HG03442 (cell line): ENCODE data around the gene TAOK1.

Experiments used
- ATAC-seq: cut with Tn5 transposase; IDR thresholded peaks from one replicate; pipeline ENCODE4 v1.9.1; 2021; ENCODE audit warnings: mild to moderate bottlenecking, moderate library complexity; ENCODE audit not compliant: unreplicated experiment

Gene TAOK1

DNA sequence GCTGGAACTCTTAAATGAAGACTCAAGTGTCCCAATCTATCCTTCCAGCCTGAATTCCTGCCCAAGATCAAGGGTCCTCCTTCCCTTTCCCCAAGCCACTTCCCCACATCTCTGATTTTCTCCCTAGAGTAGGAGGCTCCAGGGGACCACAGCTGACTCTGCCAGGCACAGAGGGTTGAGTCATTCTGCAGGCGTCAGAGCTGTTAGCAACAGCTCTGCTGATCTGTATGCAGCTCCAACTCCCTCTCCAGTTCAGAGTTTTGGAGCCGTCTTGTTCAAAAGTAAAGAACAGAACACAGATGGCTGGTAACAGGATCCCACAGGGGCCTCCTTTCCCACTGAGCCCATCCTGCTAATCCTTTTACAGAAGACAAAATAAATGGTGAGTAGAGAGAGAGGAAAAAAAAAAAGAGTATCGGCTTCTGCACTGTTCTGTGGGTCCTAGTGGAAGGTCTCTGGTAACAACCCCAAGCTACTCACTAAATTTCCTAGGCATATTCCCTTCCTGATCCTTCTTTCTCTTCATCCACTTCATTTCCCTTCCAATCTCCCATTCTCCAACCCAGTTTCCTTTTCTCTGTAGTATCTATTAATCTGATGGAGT lies 13.4 kb upstream of the TAOK1 start:
- ATAC-seq, result no peak

DNA sequence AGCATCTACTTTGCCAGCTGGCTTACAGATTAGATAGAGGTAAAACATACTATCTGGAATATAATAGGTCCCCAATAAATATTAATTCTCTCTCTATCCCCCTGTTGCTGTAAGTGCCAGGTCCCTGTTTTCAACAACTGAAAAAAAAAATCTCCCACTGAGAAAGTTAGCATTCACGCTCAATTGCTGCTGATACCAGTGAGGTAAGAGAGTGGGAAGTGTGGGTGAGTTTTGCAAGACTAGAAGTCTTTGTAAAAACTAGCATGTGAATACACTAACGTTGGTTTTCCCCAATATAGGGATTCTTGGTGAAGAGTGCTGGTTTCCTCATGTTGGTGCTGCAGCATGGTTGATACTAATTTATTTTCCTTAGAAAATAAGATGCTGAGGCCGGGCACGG lies 11.7 kb upstream of the TAOK1 start:
- no peak for ATAC-seq

DNA sequence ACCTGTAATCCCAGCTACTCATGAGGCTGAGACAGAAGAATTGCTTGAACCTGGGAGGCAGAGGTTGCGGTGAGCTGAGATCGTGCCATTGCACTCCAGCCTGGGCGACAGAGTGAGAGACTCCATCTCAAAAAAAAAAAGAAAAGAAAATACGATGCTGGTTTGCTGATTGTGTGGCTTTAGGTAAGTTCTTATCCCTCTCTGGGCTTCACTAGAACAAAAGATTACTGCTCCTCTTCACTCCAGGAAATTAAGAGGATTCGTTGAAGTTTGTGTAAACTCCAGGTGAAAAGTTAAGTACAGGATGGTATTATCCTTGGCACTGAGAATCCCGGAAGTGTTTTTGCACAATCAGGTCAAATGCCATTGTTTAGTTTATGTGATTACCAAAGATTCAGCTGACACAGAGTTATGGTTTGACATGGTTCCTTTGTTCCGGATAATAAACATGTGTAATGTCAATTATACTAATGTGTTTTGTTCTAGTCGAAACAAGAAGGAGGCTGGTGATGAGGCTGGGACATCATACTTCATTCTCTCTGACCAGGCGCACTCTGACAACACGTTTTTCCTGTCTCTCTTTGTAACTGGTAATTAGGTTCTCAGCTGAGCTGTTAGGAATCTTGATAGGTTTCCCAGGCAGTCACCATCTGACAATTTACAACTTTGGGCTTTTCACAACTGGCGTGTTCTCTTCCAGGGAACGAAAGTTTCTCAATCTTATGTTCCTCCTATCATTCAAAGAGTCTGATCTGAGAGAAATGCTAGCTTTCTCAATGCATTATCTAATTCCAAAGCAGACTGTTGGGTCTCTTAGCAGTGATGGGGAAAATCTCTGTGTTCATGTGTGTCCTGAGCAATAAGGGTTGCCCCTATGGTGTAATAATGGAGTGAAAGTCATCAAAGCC lies 10.8 kb upstream of the TAOK1 start:
- no peak for ATAC-seq

DNA sequence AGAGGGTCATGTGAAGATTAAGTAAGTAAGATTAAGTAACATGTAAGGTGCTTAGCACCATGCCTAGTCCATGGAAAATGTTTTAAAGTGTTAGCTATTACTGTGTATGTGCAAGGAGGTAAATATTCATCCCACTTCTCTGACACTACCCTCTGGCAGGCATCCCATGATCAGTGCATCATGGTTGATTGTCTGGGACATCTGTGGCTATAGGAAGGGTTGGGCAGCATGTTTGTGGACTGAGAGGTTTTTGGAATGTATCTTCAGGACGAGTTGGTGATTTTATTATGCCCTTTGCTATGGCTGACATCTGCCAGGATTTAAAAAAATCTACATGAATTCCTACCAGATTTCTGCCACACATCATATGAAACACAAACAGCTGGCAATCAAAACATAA lies 6.5 kb upstream of the TAOK1 start:
- ATAC-seq, result no peak

DNA sequence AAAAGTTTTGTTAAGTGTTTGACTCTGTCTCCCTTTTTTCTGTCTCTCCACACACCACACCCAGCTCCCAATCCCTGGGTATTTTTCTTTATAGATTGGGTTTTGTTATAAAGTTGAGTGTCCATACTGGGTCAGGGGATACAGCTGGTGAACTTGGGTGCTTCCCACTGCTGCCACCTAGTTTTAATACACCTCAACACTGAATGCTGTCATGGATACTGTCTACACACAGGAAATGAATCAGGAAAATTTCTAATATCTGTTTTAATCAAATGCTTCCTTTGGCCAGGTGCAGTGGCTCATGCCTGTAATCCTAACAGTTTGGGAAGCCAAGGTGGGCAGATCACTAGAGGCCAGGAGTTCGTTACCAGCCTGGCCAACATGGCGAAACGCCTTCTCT lies 5.3 kb upstream of the TAOK1 start:
- ATAC-seq, result no peak

DNA sequence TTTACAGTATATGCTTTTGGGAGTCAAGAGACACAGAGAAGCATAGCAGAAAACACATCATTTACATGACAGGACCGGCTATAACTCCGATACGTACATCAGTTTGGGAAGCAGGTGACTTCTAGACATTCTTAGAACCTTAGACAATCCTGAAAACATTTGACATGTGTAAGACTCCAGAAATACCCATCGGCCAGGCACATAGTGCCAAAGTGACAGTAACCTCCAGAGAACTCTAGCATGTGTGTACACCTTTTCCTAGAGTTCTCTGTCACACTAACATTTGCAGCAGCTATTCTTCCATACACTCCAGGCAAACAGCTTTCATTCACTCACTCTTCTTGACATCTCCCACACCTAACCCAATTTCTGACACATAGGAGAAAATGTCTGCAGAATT lies 3.4 kb upstream of the TAOK1 start:
- ATAC-seq, result no peak

DNA sequence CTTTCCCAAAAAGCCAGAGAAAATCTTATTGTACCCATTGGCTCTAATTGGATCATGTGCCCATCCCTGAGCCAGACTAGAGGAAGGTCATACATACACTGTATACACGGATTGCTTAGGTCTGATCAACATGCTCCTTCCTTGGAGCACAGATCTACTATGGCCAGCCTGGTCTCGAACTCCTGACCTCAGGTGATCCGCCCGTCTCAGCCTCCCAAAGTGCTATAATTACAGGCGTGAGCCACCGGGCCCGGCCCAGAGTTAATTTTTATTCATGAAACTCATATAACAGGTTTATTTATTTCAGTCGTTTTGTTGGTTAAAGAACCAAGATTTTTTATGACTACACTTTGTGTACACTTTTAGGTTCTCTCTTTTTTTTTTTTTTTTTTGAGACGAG lies 1.2 kb upstream of the TAOK1 start:
- no peak for ATAC-seq

DNA sequence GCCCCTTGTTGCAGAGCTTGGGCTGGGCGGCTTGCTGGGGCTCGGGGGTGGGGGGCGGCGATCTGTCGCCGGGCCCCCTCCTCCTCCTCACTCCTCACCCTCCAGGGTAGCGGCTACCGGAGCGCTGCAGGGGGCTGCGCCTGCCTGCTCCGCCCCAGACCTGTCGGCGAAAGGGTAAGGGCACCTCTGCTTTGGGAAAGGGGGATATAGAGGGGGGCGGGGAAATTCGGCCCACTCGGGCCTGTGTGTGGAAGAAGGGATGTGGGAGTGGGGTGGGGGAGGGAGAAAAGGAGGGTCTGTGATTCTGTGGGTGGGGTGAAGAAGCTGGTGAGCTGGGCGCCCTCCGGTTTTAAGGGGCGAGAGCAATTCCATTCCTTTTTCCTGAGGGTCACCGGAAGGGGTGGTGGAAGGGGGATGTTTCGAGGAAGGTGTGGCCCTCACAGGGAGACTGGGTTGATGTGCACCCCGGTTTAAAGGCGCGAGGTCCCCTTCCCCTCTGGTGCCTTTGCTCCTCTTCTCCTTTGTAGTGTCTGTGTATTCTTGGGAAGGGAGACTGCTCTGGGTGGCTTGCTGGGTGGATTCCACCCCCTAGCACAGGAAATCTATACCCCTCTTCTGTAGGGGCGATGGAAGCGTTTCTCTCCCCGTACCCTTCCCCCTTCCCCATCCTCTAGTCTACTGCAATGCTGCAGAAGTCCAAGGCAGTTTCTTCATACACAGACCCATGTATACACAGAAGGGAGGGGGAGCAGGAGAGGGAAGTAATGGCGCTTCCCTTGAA lies 878 bp downstream of the TAOK1 start:
- ATAC-seq, result no peak

DNA sequence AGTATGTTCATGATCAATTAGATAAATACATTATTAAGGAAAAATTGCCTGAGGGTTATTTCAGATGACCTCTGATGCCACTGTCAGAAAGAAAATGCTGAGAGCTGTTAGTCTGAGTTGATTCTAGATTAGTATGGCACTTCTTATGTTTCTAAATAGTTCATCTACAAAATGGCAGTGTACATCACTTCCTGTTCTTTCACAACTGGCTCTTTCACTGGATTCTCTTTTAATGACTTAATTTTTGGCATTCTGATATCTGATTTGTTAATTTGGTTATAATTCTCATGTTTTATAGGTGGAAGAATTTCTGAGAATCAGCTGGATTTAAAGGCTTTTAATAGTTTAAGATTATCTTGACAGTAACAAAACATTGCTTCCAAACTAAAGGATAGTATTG lies 3.3 kb downstream of the TAOK1 start:
- no peak for ATAC-seq

DNA sequence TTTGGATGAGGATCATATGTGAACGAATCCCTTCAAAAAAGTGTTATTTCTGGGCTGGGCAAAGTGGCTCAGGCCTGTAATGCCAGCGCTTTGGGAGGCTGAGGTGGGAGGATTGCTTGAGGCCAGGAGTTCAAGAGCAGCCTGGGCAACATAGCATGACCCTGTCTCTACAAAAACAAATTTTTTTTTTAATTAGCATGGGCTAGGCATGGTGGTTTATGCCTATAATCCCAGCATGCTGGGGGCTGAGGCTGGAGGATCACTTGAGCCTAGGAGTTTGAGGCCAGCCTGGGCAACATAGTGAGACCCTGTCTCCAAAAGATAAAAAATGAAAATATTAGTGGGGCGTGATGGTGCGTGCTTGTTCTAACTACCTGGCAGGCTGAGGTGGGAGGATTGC lies 4.6 kb downstream of the TAOK1 start:
- no peak for ATAC-seq

DNA sequence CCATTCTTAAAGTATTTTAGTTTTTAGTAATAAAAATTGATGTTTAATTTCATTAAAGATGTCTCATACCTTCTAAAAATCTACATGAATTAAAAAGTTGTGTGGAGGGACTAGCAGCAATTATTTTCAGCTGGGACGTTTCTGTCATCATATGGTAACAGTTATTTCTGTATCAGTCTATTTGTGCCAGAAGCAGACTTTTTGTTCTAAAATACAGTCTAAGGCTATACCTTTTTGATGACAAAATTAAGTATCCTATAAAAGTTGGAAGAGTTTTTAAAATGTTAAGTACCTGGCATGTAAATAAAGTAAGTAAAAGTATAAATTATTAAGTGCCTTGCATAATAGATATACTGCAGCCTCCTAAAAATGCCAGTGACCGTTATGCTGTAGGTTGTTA lies 5.9 kb downstream of the TAOK1 start:
- ATAC-seq, result no peak

DNA sequence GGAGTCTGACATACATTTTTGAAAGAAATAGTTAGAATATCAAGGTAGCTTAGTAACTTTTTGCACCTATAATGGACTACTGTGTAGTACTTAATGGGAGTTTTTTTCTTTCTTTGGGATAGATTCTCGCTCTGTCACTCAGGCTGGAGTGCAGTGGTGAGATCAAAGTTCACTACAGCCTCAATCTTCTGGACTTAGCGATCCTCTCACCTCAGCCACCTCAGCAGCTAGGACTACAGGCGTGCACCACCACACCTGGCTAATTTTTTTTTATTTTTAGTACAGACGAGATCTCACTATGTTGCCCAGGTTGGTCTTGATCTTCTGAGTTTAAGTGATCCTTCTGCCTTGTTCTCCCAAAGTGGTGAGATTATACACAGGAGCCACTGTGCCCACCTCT lies 9.5 kb downstream of the TAOK1 start:
- no peak for ATAC-seq

DNA sequence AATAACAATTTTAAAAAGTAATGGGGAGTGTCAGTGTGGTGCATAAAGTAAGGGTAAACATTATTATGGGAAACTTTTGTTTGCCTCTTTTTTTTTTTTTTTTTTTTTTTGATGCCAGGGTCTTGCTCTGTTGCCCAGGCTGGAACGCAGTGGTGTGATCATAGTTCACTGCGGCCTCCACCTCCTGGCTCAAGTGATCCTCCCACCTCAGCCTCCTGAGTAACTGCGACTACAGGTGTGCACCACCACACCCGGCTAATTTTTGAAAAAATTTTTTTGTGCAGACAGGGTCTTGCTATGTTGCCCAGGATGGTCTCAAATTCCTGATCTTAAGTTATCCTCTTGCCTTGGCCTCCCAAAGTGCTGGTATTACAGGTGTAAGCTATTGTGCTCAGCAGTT lies 10.7 kb downstream of the TAOK1 start:
- no peak for ATAC-seq

DNA sequence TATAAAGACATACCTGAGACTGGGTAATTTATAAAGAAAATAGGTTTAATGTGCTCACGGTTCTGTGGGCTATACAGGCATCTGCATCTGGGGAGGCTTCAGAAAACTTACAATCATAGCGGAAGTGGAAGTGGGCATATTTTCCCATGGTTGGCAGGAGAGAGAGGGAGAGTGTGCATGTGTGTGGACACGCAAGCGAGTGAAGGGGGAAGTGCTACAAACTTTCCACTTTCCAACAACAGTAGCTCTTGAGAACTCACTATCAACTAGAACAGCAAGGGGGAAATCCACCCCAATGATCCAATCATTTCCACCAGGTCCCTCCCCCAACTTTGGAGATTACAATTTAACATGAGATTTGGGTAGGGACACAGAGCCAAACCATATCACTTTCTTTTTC lies 11.1 kb downstream of the TAOK1 start:
- ATAC-seq, result no peak

DNA sequence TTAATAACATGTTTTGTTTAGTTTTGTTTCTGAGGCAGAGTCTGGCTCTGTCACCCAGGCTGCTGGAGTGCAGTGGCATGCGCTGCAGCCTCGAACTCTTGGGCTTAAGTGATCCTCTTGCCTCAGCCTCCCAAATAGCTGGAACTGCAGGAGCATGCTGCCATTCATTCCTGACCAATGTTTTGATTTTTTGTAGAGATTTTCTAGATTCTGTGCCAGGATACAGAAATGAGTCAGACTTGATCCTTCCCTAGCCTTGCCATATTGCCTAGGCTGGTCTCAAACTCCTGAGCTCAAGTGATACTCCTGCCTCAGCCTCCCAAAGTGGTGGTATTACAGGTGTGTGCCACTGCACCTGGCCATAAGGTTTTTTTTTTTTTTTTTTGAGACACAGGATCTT lies 17.7 kb downstream of the TAOK1 start:
- ATAC-seq, result no peak

DNA sequence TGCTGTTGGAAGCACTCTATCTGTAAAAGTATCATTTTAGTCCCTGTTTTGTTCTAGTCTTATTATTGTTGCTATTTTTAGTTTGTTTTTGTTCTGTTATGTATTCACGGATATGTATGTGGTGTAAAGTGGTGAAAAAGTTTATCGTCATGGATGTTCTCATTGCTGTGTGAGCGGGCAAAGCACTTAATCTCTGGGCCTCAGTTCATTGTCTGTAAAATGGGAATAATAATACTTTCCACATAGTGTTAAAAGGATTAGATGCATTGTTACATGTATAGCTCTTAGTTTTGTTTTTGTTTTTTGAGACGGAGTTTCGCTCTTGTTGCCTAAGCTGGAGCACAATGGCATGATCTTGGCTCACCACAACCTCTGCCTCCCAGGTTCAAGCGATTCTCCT lies 19.8 kb downstream of the TAOK1 start:
- ATAC-seq, result no peak

DNA sequence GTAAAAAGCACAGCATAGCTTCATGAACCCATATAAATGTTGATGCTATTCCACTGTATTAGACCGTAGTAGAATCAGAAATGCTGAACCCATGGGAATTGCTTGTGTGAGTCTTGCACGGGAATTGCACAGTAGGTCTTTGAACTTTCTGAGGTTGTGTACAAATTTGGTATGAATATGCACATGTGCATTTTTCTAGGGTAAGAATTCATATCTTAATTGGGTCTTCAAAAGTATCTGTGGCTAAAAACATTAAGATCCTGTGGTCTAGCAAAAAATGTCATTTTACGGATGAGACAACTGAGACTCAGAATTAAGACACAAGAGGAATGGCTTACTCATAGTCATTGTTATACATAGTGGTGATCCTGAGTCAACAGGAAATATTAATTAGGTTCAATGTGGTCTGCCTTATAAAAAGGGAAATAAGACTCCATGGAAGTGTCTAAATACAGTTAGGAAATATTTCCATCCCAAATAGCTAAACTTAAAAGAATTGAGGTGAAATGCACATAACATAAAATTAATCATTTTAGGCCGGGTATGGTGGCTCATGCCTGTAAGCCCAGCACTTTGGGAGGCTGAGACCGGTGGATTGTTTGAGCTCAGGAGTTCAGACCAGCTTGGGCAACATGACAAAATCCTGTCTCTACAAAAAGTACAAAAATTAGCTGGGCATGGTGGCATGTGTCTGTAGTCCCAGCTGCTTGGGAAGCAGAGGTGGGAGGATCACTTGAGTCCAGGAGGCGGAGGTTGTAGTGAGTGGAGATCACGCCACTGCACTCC lies 22.8 kb downstream of the TAOK1 start:
- ATAC-seq, result no peak

DNA sequence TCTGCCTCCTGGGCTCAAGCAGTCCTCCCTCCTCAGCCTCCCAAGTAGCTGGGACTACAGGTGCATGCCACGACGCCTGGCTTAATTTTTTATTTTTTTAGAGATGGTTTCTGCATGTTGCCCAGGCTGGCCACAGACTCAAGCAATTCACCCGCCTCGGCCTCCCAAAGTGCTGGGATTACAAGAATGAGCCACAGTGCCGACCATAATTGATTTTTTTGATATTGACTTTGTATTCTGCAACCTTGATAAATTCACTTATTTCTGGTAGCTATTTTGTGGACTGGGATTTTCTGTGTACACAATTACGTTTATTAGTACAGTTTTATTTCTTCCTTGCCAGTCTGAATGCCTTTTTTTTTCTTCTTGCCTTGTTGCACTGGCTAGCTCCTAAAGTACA lies 30.0 kb downstream of the TAOK1 start:
- no peak for ATAC-seq

DNA sequence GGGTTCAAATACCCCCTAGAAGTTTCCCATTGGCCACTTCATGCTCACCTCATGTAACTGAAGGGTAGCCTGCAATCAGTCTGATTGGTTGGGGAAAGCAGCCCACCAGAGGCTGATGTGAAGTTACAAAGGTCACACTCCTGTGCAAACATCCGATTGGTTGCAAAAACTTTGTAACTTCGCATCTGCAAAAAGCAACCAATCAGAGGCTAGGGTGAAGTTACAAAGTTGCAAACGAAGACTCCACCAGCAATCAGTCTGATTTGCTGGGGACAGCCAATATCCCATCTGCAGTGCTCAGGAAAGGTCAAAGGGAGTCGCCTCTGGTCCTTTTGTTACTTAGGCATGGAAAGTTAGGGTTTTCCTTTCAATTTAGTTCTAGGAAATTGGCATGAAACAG lies 40.1 kb downstream of the TAOK1 start:
- ATAC-seq, result no peak

DNA sequence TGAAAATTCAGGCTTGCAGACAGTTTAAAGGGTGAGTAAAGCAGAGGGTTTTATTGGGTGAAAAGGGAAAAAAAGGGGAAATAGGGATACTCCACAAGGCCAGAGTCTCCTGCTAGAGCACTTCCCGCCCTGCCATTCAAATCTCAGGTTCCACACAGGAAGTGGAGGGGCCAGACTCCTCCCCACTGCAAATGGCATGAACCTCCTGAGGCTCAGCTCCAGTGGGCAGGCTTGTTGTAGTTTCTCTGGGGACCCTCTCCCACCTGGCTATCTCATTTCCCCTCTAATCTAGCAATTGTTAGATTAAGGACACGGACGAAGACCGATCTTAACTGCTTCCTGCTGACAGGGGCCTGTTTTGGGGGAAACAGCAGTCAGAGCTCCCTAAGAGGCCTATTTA lies 43.4 kb downstream of the TAOK1 start:
- ATAC-seq, result no peak

DNA sequence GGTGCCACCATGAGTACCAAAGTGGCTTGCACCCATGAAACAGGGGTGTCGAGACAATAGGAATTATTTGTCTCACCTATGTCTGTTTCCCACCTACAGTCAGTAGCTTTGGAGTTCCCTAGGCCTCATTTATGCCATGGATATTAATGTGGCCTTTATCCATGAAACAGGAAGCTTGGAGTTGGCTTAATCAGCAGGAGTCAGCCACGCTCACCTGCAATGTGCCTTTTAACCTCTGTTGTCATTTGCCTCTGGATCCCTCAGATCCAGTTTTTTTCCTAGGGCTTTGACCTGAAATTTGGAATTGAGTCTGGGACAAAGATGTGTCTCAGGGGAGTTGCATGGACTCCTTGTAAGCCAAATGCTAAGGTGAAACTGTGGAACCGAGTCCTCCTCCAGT lies 44.4 kb downstream of the TAOK1 start:
- no peak for ATAC-seq
